ENCODE data around the gene NLRC5. TPM values are rescaled to one million over a fixed set of nuclear protein-coding genes. Genes with fewer than 3 reads are reported as not detected.

NLRC5 gene
- total RNA-seq, 4 donors from 2014 or later: 14.9 to 77.0 (median 23.9) TPM

DNA sequence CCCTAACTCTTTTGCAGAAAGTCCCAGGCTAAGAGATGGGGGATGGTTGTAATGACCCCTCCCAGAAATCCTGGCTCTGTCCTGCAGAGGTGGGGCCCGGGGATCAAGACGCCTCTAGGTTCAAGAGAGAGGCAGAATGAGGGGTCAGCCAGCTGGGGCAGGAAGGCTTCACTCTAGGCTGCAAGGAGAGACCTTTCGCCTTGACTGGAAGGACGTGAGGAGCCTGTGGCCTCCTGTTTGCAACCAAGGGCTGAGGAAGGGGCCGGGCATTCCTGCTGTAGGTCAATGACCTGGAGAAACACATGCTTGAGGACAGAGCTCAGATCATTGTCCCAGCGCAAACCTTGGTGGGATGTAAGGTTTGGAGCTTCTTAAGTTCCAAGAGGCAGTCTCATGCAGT, 36.4 kb upstream of the NLRC5 start:
- H3K27me3 ChIP-seq: no peaks in the 10 kb centered on the region
- H3K36me3 ChIP-seq: no peaks in the 10 kb centered on the region
- H3K27ac ChIP-seq: no peak overlapping the region
- H3K9me3 ChIP-seq: no peaks in the 10 kb centered on the region
- intact Hi-C loops (cut with DNase I; ENCODE audit: low total_unique reads): no loop called here
- H3K4me3 ChIP-seq: no peak overlapping the region
- no peak for DNase-seq
- TF ChIP-seq POLR2A (IDR thresholded peaks at IDR 0.05) (no peak), CTCF (IDR thresholded peaks at IDR 0.05) (no peak)
- no peaks in the 10 kb centered on the region for H3K4me1 ChIP-seq

- no peak for DNase-seq
- Histone ChIP-seq H3K4me1 (no peaks in the 10 kb centered on the region), H3K4me3 (no peak overlapping the region), H3K9me3 (no peaks in the 10 kb centered on the region), H3K27me3 (no peaks in the 10 kb centered on the region), H3K36me3 (no peaks in the 10 kb centered on the region), H3K27ac (no peak overlapping the region)
- intact Hi-C loops (cut with DNase I; ENCODE audit: low total_unique reads): no loop called here
- TF ChIP-seq POLR2A (IDR thresholded peaks at IDR 0.05): no peak
- no peak for TF ChIP-seq CTCF (IDR thresholded peaks at IDR 0.05)
These were observed 33.3 kb upstream of the NLRC5 start for GRCh38 chr16:56956076-56956475.

DNA sequence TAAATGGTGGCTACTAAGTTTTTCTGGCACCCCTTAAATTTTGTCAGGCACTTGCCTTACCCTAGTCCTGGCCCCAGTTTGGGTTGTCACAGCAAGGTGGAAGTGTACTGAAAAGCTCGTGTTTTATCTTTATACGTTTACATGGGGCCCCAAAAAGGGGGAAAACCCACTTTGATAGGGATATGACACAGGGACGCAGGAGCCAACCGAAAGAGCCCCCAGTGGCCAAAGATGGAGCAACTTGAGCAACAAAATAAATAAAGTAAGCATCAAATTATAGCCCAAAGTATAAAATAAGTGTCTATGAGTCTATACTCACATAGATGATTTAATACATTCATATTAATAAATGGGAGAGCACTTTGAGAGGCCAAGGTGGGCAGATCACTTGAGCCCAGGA, 32.6 kb upstream of the NLRC5 start:
- intact Hi-C loops (cut with DNase I; ENCODE audit: low total_unique reads): no loop called here
- DNase-seq: no peak

DNA sequence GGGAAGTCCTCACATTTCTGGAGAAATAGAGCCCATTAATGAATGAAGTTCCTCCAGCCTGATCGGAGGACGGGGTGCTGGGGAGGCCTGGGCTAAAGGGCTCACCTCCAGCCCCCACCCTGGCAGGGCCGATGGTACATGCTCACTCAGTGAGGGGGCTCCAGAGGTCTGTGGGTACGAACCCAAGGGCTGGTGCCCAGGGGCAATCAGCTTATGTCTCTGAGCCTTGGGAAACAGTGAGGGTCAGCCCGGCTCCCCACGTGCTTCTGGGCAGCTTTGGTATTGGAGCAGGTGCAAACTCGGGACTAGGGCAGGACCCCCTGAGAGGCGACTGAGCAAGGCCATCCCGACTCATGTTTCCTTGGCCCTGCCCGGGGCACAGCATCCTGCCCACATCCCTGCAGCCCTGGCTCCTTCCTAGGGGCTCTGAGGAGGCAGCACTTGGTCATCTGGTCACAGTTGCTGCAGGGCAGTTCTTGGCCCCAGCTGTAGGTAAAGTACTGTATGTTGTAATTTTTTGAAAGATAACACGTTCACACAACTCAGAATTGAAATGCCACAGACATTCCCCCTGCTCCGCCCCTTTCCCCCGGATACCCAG, 28.6 kb upstream of the NLRC5 start:
- no peak for DNase-seq
- no peak for TF ChIP-seq CTCF (IDR thresholded peaks at IDR 0.05)
- Histone ChIP-seq H3K27me3 (no peaks in the 10 kb centered on the region), H3K36me3 (no peaks in the 10 kb centered on the region), H3K9me3 (no peaks in the 10 kb centered on the region), H3K4me3 (no peak overlapping the region), H3K4me1 (no peaks in the 10 kb centered on the region), H3K27ac (no peak overlapping the region)
- intact Hi-C loops (cut with DNase I; ENCODE audit: low total_unique reads): no loop called here

More for the DNA sequence above, 32.6 kb upstream of the NLRC5 start:
- Histone ChIP-seq H3K4me1 (no peaks in the 10 kb centered on the region), H3K36me3 (no peaks in the 10 kb centered on the region), H3K27me3 (no peaks in the 10 kb centered on the region), H3K27ac (no peak overlapping the region), H3K9me3 (no peaks in the 10 kb centered on the region), H3K4me3 (no peak overlapping the region)
- TF ChIP-seq CTCF (IDR thresholded peaks at IDR 0.05): no peak
- TF ChIP-seq POLR2A (IDR thresholded peaks at IDR 0.05): no peak

DNA sequence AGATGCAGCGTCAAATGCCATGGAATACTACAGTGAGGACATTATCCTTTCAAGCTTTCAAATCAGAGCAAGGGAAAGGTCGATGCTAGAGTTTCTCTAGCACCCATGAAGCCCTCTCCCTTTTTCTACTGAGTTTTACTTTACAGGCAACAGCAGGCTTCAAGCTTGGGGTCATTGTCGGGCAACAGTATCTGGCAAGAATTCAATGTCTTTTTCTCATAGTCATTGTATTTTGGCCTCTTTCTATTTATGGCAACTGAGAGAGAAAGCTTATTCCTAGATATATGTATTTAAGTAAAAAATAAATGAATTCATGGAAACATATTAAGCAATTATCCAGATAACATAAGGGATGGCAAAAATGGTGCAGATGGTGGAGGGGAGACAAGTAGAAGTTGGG, 28.0 kb upstream of the NLRC5 start:
- intact Hi-C loops (cut with DNase I; ENCODE audit: low total_unique reads): no loop called here
- no peak overlapping the region for H3K4me3 ChIP-seq
- no peaks in the 10 kb centered on the region for H3K36me3 ChIP-seq
- H3K27me3 ChIP-seq: no peaks in the 10 kb centered on the region
- no peak overlapping the region for H3K27ac ChIP-seq
- H3K4me1 ChIP-seq: no peaks in the 10 kb centered on the region
- TF ChIP-seq CTCF (IDR thresholded peaks at IDR 0.05): no peak
- no peak for TF ChIP-seq POLR2A (IDR thresholded peaks at IDR 0.05)
- H3K9me3 ChIP-seq: no peaks in the 10 kb centered on the region
- DNase-seq: no peak
